GM18517 (cell line): ENCODE measurements around the gene LAPTM5.

Experiments
- ATAC-seq: cut with Tn5 transposase; IDR thresholded peaks from one replicate; pipeline ENCODE4 v1.9.1; 2021; ENCODE audit warnings: mild to moderate bottlenecking, moderate library complexity; ENCODE audit not compliant: unreplicated experiment

Gene LAPTM5

GRCh38 chr1:30685796-30686165, 71.8 kb downstream of the LAPTM5 start:
- ATAC-seq = no peak

- ATAC-seq = no peak
Measured at GRCh38 chr1:30684881-30685795, 72.4 kb downstream of the LAPTM5 start.

DNA sequence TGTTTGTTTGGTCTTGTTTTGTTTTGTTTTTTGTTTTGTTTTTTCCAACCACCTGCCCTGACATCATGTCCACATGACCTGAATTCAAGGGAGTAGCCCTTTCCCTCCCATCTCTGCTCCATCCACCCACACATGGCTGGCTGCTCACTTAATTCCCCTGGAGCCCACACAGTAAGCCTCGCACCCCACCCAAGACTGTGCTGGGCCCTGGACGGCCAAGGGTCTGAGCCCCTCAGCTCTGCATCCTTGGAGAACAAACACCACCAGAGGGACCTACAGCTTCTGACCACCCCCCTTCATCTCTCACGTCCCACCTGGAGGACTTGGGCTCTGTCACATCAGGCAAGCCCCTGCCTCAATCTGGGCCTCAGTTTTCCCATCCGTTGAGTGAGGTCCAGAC, 73.3 kb downstream of the LAPTM5 start:
- ATAC-seq = no peak

GRCh38 chr1:30683699-30684098, 73.9 kb downstream of the LAPTM5 start:
- ATAC-seq = no peak
